Parathyroid adenoma (tissue), 2 donors: ENCODE results near the gene SH3GL3.

ENCODE experiments used
- H2AFZ ChIP-seq: fragments of 300-600 bp; sonication (generic); one replicate; pipeline ENCODE4 v1.7.0; 2017; ENCODE audit warnings: antibody characterized with exemption, mild to moderate bottlenecking
- H3K27ac ChIP-seq: fragments of 300-600 bp; sonication (generic); one replicate; pipeline ENCODE4 v1.7.0; 2017
- H3K27me3 ChIP-seq: fragments of 300-600 bp; sonication (generic); one replicate; pipeline ENCODE4 v1.7.0; 2017; ENCODE audit warnings: low read length; ENCODE audit not compliant: control insufficient read depth, insufficient read depth
- H3K36me3 ChIP-seq: fragments of 300-600 bp; sonication (generic); one replicate; pipeline ENCODE4 v1.7.0; 2017; ENCODE audit warnings: low read length; ENCODE audit not compliant: control insufficient read depth, insufficient read depth
- H3K4me1 ChIP-seq: fragments of 300-600 bp; sonication (generic); one replicate; pipeline ENCODE4 v1.7.0; 2017; ENCODE audit warnings: control low read depth
- H3K4me2 ChIP-seq: fragments of 300-600 bp; sonication (generic); one replicate; pipeline ENCODE4 v1.7.0; 2017; ENCODE audit warnings: low read length
- H3K4me3 ChIP-seq: fragments of 300-600 bp; sonication (generic); one replicate; pipeline ENCODE4 v1.7.0; 2017; ENCODE audit warnings: low read depth, low read length
- H3K79me2 ChIP-seq: fragments of 300-600 bp; sonication (generic); one replicate; pipeline ENCODE4 v1.7.0; 2017; ENCODE audit warnings: control low read depth
- H3K9ac ChIP-seq: fragments of 300-600 bp; sonication (generic); one replicate; pipeline ENCODE4 v1.7.0; 2017; ENCODE audit warnings: mild to moderate bottlenecking
- H3K9me3 ChIP-seq: fragments of 300-600 bp; sonication (generic); one replicate; pipeline ENCODE4 v1.7.0; 2017; ENCODE audit warnings: low read length; ENCODE audit not compliant: control insufficient read depth
- CTCF ChIP-seq: fragments of 300-600 bp; sonication (generic); IDR thresholded peaks from one replicate; pipeline ENCODE4 v1.7.0; 2017; ENCODE audit warnings: antibody characterized with exemption, mild to moderate bottlenecking
- donor health status: primary hyperparathyroidism.

Gene SH3GL3

GRCh38 chr15:83515164-83515563 is 68.0 kb downstream of the SH3GL3 start:
- no peak overlapping the region for H3K9ac ChIP-seq
- no peaks in the 10 kb centered on the region for H3K9me3 ChIP-seq
- no peak for TF ChIP-seq CTCF
- H3K79me2 ChIP-seq = no peaks in the 10 kb centered on the region
- no peaks in the 10 kb centered on the region for H3K27me3 ChIP-seq
- no peak overlapping the region for H3K4me2 ChIP-seq
- no peaks in the 10 kb centered on the region for H3K4me1 ChIP-seq
- no peaks in the 10 kb centered on the region for H3K36me3 ChIP-seq
- H2AFZ ChIP-seq = no peak overlapping the region
- no peak overlapping the region for H3K27ac ChIP-seq
- no peak overlapping the region for H3K4me3 ChIP-seq

GRCh38 chr15:83516935-83517334 is 69.8 kb downstream of the SH3GL3 start:
- Histone ChIP-seq H3K36me3 (no peaks in the 10 kb centered on the region), H3K27ac (no peak overlapping the region), H3K9me3 (no peaks in the 10 kb centered on the region), H3K79me2 (no peaks in the 10 kb centered on the region), H2AFZ (no peak overlapping the region), H3K27me3 (no peaks in the 10 kb centered on the region), H3K4me2 (no peak overlapping the region), H3K9ac (no peak overlapping the region), H3K4me3 (no peak overlapping the region), H3K4me1 (no peaks in the 10 kb centered on the region)
- TF ChIP-seq CTCF = no peak

- no peak overlapping the region for H3K4me3 ChIP-seq
- H3K79me2 ChIP-seq = no peaks in the 10 kb centered on the region
- H3K4me1 ChIP-seq = no peaks in the 10 kb centered on the region
- no peaks in the 10 kb centered on the region for H3K36me3 ChIP-seq
- no peaks in the 10 kb centered on the region for H3K27me3 ChIP-seq
- H2AFZ ChIP-seq = no peak overlapping the region
- no peak overlapping the region for H3K4me2 ChIP-seq
- no peak overlapping the region for H3K27ac ChIP-seq
- peaks cover 4% of the 10 kb centered on the region for H3K9me3 ChIP-seq
- no peak overlapping the region for H3K9ac ChIP-seq
- TF ChIP-seq CTCF = no peak
Measured at GRCh38 chr15:83526319-83526718, 79.2 kb downstream of the SH3GL3 start.

- H3K79me2 ChIP-seq = no peaks in the 10 kb centered on the region
- H3K27ac ChIP-seq = no peak overlapping the region
- no peaks in the 10 kb centered on the region for H3K36me3 ChIP-seq
- H3K4me3 ChIP-seq = no peak overlapping the region
- H2AFZ ChIP-seq = no peak overlapping the region
- no peaks in the 10 kb centered on the region for H3K4me1 ChIP-seq
- H3K9me3 ChIP-seq = peaks cover 3% of the 10 kb centered on the region
- no peak overlapping the region for H3K9ac ChIP-seq
- TF ChIP-seq CTCF = no peak
- H3K4me2 ChIP-seq = no peak overlapping the region
- H3K27me3 ChIP-seq = no peaks in the 10 kb centered on the region
Measured at GRCh38 chr15:83533410-83533962, 86.3 kb downstream of the SH3GL3 start.

GRCh38 chr15:83537606-83538005 is 90.5 kb downstream of the SH3GL3 start:
- no peak for TF ChIP-seq CTCF
- H3K27me3 ChIP-seq = no peaks in the 10 kb centered on the region
- no peak overlapping the region for H2AFZ ChIP-seq
- H3K36me3 ChIP-seq = no peaks in the 10 kb centered on the region
- H3K4me1 ChIP-seq = no peaks in the 10 kb centered on the region
- H3K27ac ChIP-seq = no peak overlapping the region
- H3K79me2 ChIP-seq = no peaks in the 10 kb centered on the region
- no peaks in the 10 kb centered on the region for H3K9me3 ChIP-seq
- no peak overlapping the region for H3K9ac ChIP-seq
- H3K4me3 ChIP-seq = no peak overlapping the region
- no peak overlapping the region for H3K4me2 ChIP-seq
